ENCODE data around the gene C12orf42.

DNA sequence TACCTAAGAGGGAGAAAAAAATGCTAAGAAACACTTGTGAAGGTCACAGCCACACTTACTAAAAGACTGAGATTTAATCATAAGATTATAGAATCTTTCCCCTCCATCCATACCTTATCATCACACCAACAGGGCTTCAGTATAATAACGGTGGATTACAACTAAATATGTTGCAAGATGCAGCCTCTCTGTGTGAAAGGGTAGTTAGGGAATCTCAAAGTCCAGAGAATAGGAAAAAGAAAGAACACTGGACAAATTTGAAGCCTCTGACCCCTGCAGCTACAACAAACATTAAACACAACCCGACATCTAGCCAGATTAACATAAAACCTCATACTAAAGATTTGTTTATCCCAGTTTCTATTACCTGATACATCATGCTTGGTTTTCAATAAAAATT is 181.0 kb downstream of the C12orf42 start:
- TF ChIP-seq, protein P1, sequence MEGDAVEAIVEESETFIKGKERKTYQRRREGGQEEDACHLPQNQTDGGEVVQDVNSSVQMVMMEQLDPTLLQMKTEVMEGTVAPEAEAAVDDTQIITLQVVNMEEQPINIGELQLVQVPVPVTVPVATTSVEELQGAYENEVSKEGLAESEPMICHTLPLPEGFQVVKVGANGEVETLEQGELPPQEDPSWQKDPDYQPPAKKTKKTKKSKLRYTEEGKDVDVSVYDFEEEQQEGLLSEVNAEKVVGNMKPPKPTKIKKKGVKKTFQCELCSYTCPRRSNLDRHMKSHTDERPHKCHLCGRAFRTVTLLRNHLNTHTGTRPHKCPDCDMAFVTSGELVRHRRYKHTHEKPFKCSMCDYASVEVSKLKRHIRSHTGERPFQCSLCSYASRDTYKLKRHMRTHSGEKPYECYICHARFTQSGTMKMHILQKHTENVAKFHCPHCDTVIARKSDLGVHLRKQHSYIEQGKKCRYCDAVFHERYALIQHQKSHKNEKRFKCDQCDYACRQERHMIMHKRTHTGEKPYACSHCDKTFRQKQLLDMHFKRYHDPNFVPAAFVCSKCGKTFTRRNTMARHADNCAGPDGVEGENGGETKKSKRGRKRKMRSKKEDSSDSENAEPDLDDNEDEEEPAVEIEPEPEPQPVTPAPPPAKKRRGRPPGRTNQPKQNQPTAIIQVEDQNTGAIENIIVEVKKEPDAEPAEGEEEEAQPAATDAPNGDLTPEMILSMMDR (IDR thresholded peaks at IDR 0.05 in 2 of 3, conservative IDR thresholded peaks at IDR 0.05 in 1 of 3; ENCODE audit: borderline replicate concordance in 1 of 3, insufficient read depth in 1 of 3, low read depth in 2 of 3, low read length in 2 of 3): no peak
- no peak for TF ChIP-seq EZH2 (IDR thresholded peaks at IDR 0.05)

Data from HCT116 (cell line).